Activated T-cell treated with anti-CD3 and anti-CD28 coated beads, Interleukin-2, amount 50 U/mL, for 48 hours (primary cell): ENCODE measurements around the gene MAB21L2.

ENCODE experiments used
- DNase-seq, 2 experiments: peaks; one replicate each; pipeline ENCODE4 v3.0.0-alpha.2; 2020

MAB21L2 gene

GRCh38 chr4:150578745-150579501 is 3.0 kb upstream of the MAB21L2 start:
- no peak for DNase-seq

DNA sequence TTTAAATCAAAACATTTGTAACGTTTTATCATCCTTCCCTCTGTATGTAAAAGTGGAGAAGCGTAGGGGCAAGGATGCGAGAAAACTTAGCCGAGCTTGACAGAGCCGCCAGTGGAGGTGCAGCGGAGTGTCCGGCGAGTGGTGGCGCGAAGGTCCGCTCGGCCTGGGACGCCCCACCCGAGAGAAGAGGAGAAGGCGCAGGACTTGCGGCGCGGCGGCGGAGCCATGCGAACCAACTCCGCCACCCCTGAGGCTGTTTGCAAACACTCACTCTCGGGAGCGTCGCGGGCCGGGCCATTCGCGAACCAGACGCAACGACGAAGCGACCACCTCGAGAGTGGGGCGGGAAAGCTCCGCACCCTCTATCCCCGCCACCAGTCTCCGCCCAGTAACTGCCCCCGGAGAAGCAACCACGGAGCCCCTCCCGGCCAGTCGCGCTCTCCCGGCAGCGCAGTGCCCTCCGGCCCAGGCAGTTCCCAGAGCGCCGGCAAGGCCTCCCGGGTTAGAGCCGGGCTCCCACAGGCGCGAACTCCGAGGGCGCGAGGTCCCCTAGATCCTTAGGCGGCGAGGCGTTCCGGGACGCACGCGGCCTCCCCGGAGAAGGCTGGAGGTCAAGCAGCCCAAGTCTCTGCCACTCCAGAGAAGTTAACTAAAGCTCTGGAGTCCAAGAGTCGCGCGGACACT is 2.3 kb upstream of the MAB21L2 start:
- no peak for DNase-seq

DNA sequence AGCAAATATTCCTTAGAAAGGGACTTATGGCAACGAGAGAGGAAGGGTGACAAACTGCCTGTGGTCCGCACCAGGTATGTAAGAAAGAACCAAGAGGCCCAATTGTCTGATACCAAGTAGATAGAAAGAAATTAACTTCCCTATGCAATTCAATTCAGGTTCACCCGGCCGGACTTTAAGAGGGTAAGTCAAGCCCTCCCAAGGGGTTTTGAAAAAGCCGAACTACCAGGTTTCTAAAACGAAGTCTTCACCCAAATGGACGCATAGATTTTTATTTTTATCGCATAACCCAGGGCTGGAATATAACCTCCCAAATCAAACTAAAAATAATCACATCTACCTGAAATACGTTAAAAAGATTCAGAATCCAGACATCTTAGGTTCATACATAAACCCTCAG is 1.6 kb upstream of the MAB21L2 start:
- DNase-seq = no peak

- DNase-seq = no peak
Observed at GRCh38 chr4:150581056-150581605, 820 bp upstream of the MAB21L2 start.

- no peak for DNase-seq
Observed at GRCh38 chr4:150581641-150582051, 305 bp upstream of the MAB21L2 start.

GRCh38 chr4:150582873-150583286 is 929 bp downstream of the MAB21L2 start:
- no peak for DNase-seq

- no peak for DNase-seq
Observed at GRCh38 chr4:150583287-150584110, 1.5 kb downstream of the MAB21L2 start.

DNA sequence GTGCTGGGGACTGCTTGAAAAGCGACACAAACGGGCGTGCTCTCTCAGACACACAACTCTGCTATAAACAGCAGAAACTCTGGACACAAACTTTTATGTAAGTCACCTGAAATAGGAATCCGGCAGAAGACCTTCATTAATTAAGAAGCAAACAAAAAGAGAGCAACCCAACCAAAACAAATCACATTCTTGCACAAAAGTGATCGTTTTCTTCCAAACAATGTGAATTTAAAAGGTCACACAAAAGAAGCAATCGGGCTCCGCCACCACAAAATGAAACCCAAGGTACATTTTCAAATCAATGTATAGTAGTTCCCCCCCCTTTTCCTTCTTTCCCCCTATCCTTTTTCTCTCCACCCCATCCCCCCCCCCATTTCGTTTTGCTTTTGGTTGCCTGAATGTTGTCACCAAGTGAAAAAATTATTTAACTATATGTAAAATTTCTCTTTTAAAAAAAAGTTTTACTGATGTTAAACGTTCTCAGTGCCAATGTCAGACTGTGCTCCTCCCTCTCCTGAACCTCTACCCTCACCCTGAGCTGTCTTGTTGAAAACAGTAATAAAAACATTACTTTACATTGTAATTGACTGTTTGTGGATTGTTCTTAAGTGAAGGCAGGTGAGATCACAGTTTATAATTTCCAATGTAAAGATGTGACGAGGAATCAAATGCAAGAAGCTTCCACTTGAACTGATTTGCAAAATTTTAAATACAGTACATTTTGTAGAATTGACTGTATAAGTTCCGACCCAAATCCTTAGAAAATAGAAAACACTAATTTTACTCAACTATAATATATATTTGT is 2.4 kb downstream of the MAB21L2 start:
- no peak for DNase-seq

DNA sequence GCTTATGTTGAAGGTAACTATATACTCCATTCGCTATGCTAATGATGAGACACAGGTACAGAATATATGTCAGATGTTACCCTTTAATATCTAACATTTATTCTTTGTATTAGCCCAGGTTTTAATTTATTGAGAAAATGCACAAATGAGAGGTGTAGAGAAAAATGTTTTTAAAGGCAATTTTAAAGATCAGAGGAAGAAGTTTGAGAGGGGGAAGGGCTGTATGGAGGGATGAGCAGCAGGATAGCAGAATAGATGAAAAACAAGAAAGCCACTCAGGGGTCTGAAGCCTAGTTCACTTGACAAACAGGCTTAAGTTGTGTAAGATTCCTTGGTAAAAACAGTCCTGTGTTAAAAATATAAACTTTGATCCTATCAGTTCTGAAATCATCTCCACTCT is 3.7 kb downstream of the MAB21L2 start:
- no peak for DNase-seq

- no peak for DNase-seq
Observed at GRCh38 chr4:150586162-150586810, 4.3 kb downstream of the MAB21L2 start.

DNA sequence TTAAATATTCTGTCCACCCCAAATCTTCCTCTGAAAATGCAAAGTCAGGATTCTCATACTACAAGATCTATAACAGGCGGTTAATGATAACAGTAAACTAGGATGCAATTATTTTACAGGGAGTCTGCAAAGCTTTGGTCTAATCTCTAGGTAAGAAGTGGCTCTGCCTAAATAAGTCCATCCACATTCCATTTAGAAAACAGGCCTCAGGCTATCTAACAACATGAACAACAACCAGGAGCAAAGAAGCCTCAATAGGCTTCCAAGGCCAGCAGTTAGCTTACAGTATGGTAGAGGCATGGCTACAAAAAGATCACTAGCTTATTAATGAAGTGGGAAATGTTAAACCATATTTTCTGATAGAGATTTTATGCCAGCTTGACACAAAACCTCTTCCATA is 6.4 kb downstream of the MAB21L2 start:
- no peak for DNase-seq

- DNase-seq = no peak
Observed at GRCh38 chr4:150589157-150589556, 7.2 kb downstream of the MAB21L2 start.

GRCh38 chr4:150590631-150591030 is 8.7 kb downstream of the MAB21L2 start:
- DNase-seq = no peak

- no peak for DNase-seq
Observed at GRCh38 chr4:150591406-150591805, 9.5 kb downstream of the MAB21L2 start.

- no peak for DNase-seq
Observed at GRCh38 chr4:150591904-150592303, 10.0 kb downstream of the MAB21L2 start.

- DNase-seq = no peak
Observed at GRCh38 chr4:150593996-150594395, 12.0 kb downstream of the MAB21L2 start.

DNA sequence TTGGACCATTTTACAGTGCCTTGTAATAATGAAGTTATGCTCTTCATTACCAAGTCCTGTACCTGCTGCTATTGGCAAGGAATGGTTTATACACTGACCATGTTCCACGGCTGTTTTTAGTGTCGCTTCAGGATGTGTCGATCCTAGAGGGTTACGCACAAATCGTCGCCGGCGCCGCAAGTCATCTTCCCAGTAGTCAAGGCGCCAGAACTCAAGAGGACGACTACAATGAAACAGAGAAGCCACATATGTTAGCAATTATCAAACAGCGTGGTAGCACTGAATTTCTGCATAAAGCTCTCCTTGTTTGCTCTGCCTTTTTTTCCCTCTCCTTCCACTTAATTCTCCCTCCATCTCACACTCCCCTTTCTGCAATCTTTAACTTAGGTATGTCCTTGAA is 17.0 kb downstream of the MAB21L2 start:
- no peak for DNase-seq

DNA sequence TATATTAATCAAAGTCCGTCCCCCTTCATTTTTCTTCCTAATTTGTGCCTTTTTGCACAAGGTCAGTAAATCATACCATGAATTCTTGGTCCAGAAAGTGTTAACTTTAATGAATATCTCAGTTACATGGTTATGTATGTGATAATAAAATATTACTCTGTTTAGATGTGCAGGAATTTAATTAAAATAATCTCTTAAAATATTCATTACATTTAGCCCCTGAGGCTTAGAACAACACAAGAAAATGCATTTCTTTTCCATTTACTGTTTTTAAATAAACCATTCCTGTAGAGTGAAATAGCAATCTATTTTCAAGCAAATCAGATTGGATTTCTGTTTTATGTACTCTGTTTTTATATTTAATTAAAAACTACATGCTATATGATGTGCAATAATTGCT is 17.6 kb downstream of the MAB21L2 start:
- no peak for DNase-seq

- no peak for DNase-seq
Observed at GRCh38 chr4:150600812-150601445, 19.0 kb downstream of the MAB21L2 start.

GRCh38 chr4:150609131-150609530 is 27.2 kb downstream of the MAB21L2 start:
- DNase-seq = no peak

GRCh38 chr4:150619042-150619441 is 37.1 kb downstream of the MAB21L2 start:
- no peak for DNase-seq
